ENCODE measurements around the gene PIEZO2.

Gene PIEZO2

GRCh38 chr18:11114653-11115052, 34.7 kb downstream of the PIEZO2 start:
- TF ChIP-seq CTCF (IDR thresholded peaks at IDR 0.05; ENCODE audit: insufficient read depth, low read depth, low read length, missing control alignments): no peak
- no peak for DNase-seq (ENCODE audit: low read depth)
- H3K4me3 ChIP-seq (ENCODE audit: low read length): no peak overlapping the region

- no peak for TF ChIP-seq CTCF (IDR thresholded peaks at IDR 0.05; ENCODE audit: insufficient read depth, low read depth, low read length, missing control alignments)
- H3K4me3 ChIP-seq (ENCODE audit: low read length): no peak overlapping the region
- no peak for DNase-seq (ENCODE audit: low read depth)
These were observed 35.4 kb downstream of the PIEZO2 start for GRCh38 chr18:11113937-11114336.

GRCh38 chr18:11113046-11113548, 36.3 kb downstream of the PIEZO2 start:
- H3K4me3 ChIP-seq (ENCODE audit: low read length): no peak overlapping the region
- TF ChIP-seq CTCF (IDR thresholded peaks at IDR 0.05; ENCODE audit: insufficient read depth, low read depth, low read length, missing control alignments): no peak
- no peak for DNase-seq (ENCODE audit: low read depth)

GRCh38 chr18:11112286-11112685, 37.1 kb downstream of the PIEZO2 start:
- DNase-seq (ENCODE audit: low read depth): no peak
- TF ChIP-seq CTCF (IDR thresholded peaks at IDR 0.05; ENCODE audit: insufficient read depth, low read depth, low read length, missing control alignments): no peak
- no peak overlapping the region for H3K4me3 ChIP-seq (ENCODE audit: low read length)

DNA sequence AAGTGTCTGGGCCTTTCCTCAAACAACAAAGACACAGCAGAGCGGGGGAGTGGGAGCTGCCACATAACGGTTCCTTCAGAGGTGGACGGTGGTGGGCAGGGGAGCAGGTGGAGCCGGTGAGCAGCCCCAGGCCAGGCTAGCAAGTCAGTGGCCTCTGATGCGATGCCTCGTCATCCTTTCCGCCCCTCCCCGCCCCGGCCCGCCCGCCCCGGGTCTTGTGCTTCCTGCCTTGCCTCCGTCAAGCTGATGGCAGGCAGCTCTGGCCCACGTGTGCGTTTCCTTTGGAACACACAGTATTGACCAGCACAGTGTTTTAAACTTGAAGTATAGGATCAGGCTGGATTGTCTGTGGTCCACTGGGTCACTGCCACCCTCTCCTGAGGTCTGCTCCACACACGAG, 38.9 kb downstream of the PIEZO2 start:
- TF ChIP-seq CTCF (IDR thresholded peaks at IDR 0.05; ENCODE audit: insufficient read depth, low read depth, low read length, missing control alignments): no peak
- no peak for DNase-seq (ENCODE audit: low read depth)
- no peak overlapping the region for H3K4me3 ChIP-seq (ENCODE audit: low read length)

GRCh38 chr18:11108947-11109346, 40.4 kb downstream of the PIEZO2 start:
- no peak for DNase-seq (ENCODE audit: low read depth)
- TF ChIP-seq CTCF (IDR thresholded peaks at IDR 0.05; ENCODE audit: insufficient read depth, low read depth, low read length, missing control alignments): no peak
- H3K4me3 ChIP-seq (ENCODE audit: low read length): no peak overlapping the region

DNA sequence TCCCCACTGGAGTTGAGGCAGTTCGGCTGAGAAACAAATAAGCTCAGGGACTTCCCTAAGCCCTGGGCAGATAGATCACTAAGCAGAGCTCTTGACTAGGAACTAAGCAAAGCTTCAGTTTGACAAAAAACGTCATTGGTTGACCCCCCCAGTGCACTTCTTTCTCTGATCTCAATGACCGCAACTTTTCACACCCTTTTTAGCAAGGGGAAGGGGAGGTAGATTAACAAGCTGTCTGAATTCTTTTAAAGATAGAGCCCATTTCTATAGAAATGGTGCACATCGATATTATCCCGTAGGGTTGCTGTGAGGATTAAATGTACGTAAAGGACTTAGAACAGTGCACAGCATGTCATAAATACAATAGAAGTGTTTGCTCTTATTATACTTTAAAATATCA, 42.5 kb downstream of the PIEZO2 start:
- H3K4me3 ChIP-seq (ENCODE audit: low read length): no peak overlapping the region
- no peak for DNase-seq (ENCODE audit: low read depth)

More for the DNA sequence above, 42.5 kb downstream of the PIEZO2 start:
- TF ChIP-seq CTCF (IDR thresholded peaks at IDR 0.05; ENCODE audit: insufficient read depth, low read depth, low read length, missing control alignments): no peak
